ENCODE measurements around the gene RPS5. TPM values are rescaled to one million over a fixed set of nuclear protein-coding genes. Genes with fewer than 3 reads are reported as not detected.

Gene RPS5
- total RNA-seq, 1 experiment from 2014 or later: 1,249 TPM

GRCh38 chr19:58366585-58367430, 20.3 kb upstream of the RPS5 start:
- TF ChIP-seq EZH2 (IDR thresholded peaks at IDR 0.05; ENCODE audit: borderline replicate concordance, low read depth, low read length, poor library complexity, severe bottlenecking): no peak
- TF ChIP-seq CTCF (conservative IDR thresholded peaks at IDR 0.05; ENCODE audit: low read depth, low read length): no peak
- H3K36me3 ChIP-seq (ENCODE audit: insufficient read depth, low read length, poor library complexity, severe bottlenecking): no peaks in the 10 kb centered on the region
- no peak for DNase-seq (ENCODE audit: low spot score)
- CTCF ChIA-PET: no interaction called here
- no peak overlapping the region for H3K27ac ChIP-seq (ENCODE audit: low read depth, low read length, poor library complexity, severe bottlenecking)
- H3K27me3 ChIP-seq (replicated peaks; ENCODE audit: insufficient read depth, low read depth, low read length, poor library complexity): no peaks in the 10 kb centered on the region
- no TSS peak for BruUV-seq (replicated peaks)
- no peaks in the 10 kb centered on the region for H3K4me1 ChIP-seq (ENCODE audit: insufficient read depth, low read length, poor library complexity, severe bottlenecking)
- no peaks in the 10 kb centered on the region for H3K9me3 ChIP-seq (ENCODE audit: low read depth, low read length, poor library complexity, severe bottlenecking)
- no peak overlapping the region for H3K4me3 ChIP-seq (ENCODE audit: low read depth, low read length, poor library complexity, severe bottlenecking)
- intact Hi-C loops (cut with micrococcal nuclease; ENCODE audit: unreplicated experiment): no loop called here
- POLR2A ChIA-PET (ENCODE audit: low non-redundant PET): no interaction called here

GRCh38 chr19:58367698-58368454, 19.2 kb upstream of the RPS5 start:
- ChIA-PET CTCF (no interaction called here), POLR2A (ENCODE audit: low non-redundant PET) (no interaction called here)
- Histone ChIP-seq H3K27me3 (replicated peaks; ENCODE audit: insufficient read depth, low read depth, low read length, poor library complexity) (no peaks in the 10 kb centered on the region), H3K9me3 (ENCODE audit: low read depth, low read length, poor library complexity, severe bottlenecking) (no peaks in the 10 kb centered on the region), H3K36me3 (ENCODE audit: insufficient read depth, low read length, poor library complexity, severe bottlenecking) (no peaks in the 10 kb centered on the region), H3K4me1 (ENCODE audit: insufficient read depth, low read length, poor library complexity, severe bottlenecking) (no peaks in the 10 kb centered on the region), H3K4me3 (ENCODE audit: low read depth, low read length, poor library complexity, severe bottlenecking) (no peak overlapping the region), H3K27ac (ENCODE audit: low read depth, low read length, poor library complexity, severe bottlenecking) (no peak overlapping the region)
- no TSS peak for BruUV-seq (replicated peaks)
- intact Hi-C loops (cut with micrococcal nuclease; ENCODE audit: unreplicated experiment): no loop called here
- no peak for DNase-seq (ENCODE audit: low spot score)
- no peak for TF ChIP-seq CTCF (conservative IDR thresholded peaks at IDR 0.05; ENCODE audit: low read depth, low read length)
- TF ChIP-seq EZH2 (IDR thresholded peaks at IDR 0.05; ENCODE audit: borderline replicate concordance, low read depth, low read length, poor library complexity, severe bottlenecking): no peak

GRCh38 chr19:58368561-58369360, 18.3 kb upstream of the RPS5 start:
- H3K9me3 ChIP-seq (ENCODE audit: low read depth, low read length, poor library complexity, severe bottlenecking): no peaks in the 10 kb centered on the region
- CTCF ChIA-PET: no interaction called here
- POLR2A ChIA-PET (ENCODE audit: low non-redundant PET): no interaction called here

More at GRCh38 chr19:58368561-58369360, 18.3 kb upstream of the RPS5 start:
- intact Hi-C loops (cut with micrococcal nuclease; ENCODE audit: unreplicated experiment): no loop called here
- no TSS peak for BruUV-seq (replicated peaks)
- H3K27ac ChIP-seq (ENCODE audit: low read depth, low read length, poor library complexity, severe bottlenecking): no peak overlapping the region
- no peak for DNase-seq (ENCODE audit: low spot score)
- H3K4me3 ChIP-seq (ENCODE audit: low read depth, low read length, poor library complexity, severe bottlenecking): no peak overlapping the region
- no peaks in the 10 kb centered on the region for H3K4me1 ChIP-seq (ENCODE audit: insufficient read depth, low read length, poor library complexity, severe bottlenecking)
- H3K27me3 ChIP-seq (replicated peaks; ENCODE audit: insufficient read depth, low read depth, low read length, poor library complexity): no peaks in the 10 kb centered on the region
- TF ChIP-seq EZH2 (IDR thresholded peaks at IDR 0.05; ENCODE audit: borderline replicate concordance, low read depth, low read length, poor library complexity, severe bottlenecking) (no peak), CTCF (conservative IDR thresholded peaks at IDR 0.05; ENCODE audit: low read depth, low read length) (no peak)
- no peaks in the 10 kb centered on the region for H3K36me3 ChIP-seq (ENCODE audit: insufficient read depth, low read length, poor library complexity, severe bottlenecking)
